Measurements from ENCODE around the gene SACM1L. TPM values are rescaled to one million over a fixed set of nuclear protein-coding genes. Genes with fewer than 3 reads are reported as not detected.
A peak's percentile ranks its signal among the peaks of the same experiment; 100 is the strongest.

Gene SACM1L
- total RNA-seq, 1 experiment from 2014 or later = 31.6 TPM

- Histone ChIP-seq H3K36me3 (ENCODE audit: control insufficient read depth, insufficient read depth, low read length) (no peaks in the 10 kb centered on the region), H3K27ac (ENCODE audit: low read length) (no peak overlapping the region), H3K27me3 (ENCODE audit: control insufficient read depth, insufficient read depth, low read length) (peaks cover 20% of the 10 kb centered on the region), H3K4me3 (ENCODE audit: low read depth in 2 of 2, low read length in 2 of 2) (no peak overlapping the region), H3K4me1 (ENCODE audit: control insufficient read depth, insufficient read depth, low read length) (peaks cover 7% of the 10 kb centered on the region; the same call in 1 of the 2 replicates), H3K9me3 (ENCODE audit: control insufficient read depth, insufficient read depth, low read depth, low read length) (no peaks in the 10 kb centered on the region)
- ATAC-seq (0 out of 2 replicates have a peak, but pooled peaks have one; percentile 35), DNase-seq (ENCODE audit: low read depth, low spot score) (no peak)
- intact Hi-C loops (cut with micrococcal nuclease; ENCODE audit: unreplicated experiment) = no loop called here
- in situ Hi-C loops (cut with HindIII; ENCODE audit: low pct_unique_long_range_greater_than_20kb, low sequenced_read_pairs) = no loop called here
- BruUV-seq (replicated peaks) = no TSS peak
- ChIA-PET CTCF (no interaction called here), POLR2A (no interaction called here)
- TF ChIP-seq REST (IDR thresholded peaks at IDR 0.05; ENCODE audit: insufficient read depth in 1 of 2, low read depth in 2 of 2, low read length in 1 of 2) (no peak), CTCF (IDR thresholded peaks at IDR 0.05) (no peak; the same call in 1 of the 2 replicates), POLR2AphosphoS5 (IDR thresholded peaks at IDR 0.05; ENCODE audit: low read depth, low read length) (no peak), TCF7L2 (IDR thresholded peaks at IDR 0.05; ENCODE audit: low read depth, low read length) (no peak), SIN3A (IDR thresholded peaks at IDR 0.05; ENCODE audit: borderline replicate concordance, insufficient read depth, low read depth, low read length) (no peak)
These were observed 104.4 kb downstream of the SACM1L start for GRCh38 chr3:45793482-45794176.

GRCh38 chr3:45794177-45794560 lies 105.0 kb downstream of the SACM1L start:
- no TSS peak for BruUV-seq (replicated peaks)
- peaks cover 20% of the 10 kb centered on the region for H3K27me3 ChIP-seq (ENCODE audit: control insufficient read depth, insufficient read depth, low read length)
- POLR2A ChIA-PET = no interaction called here
- no peaks in the 10 kb centered on the region for H3K36me3 ChIP-seq (ENCODE audit: control insufficient read depth, insufficient read depth, low read length)
- CTCF ChIA-PET = no interaction called here
- in situ Hi-C loops (cut with HindIII; ENCODE audit: low pct_unique_long_range_greater_than_20kb, low sequenced_read_pairs) = no loop called here
- H3K4me3 ChIP-seq (ENCODE audit: low read depth in 2 of 2, low read length in 2 of 2) = no peak overlapping the region
- TF ChIP-seq SIN3A (IDR thresholded peaks at IDR 0.05; ENCODE audit: borderline replicate concordance, insufficient read depth, low read depth, low read length) (no peak), POLR2AphosphoS5 (IDR thresholded peaks at IDR 0.05; ENCODE audit: low read depth, low read length) (no peak), REST (IDR thresholded peaks at IDR 0.05; ENCODE audit: insufficient read depth in 1 of 2, low read depth in 2 of 2, low read length in 1 of 2) (no peak)
- intact Hi-C loops (cut with micrococcal nuclease; ENCODE audit: unreplicated experiment) = no loop called here
- peaks cover 7% of the 10 kb centered on the region; the same call in 1 of the 2 replicates for H3K4me1 ChIP-seq (ENCODE audit: control insufficient read depth, insufficient read depth, low read length)
- no peak overlapping the region for H3K27ac ChIP-seq (ENCODE audit: low read length)
- no peaks in the 10 kb centered on the region for H3K9me3 ChIP-seq (ENCODE audit: control insufficient read depth, insufficient read depth, low read depth, low read length)
- ATAC-seq (no peak), DNase-seq (ENCODE audit: low read depth, low spot score) (no peak)

Data from Panc1 (cell line).